OCI-LY3 (cell line): ENCODE measurements around the gene HPGD.
"Not testable (repeated sequence)": the region's sequence is repeated elsewhere in the genome, so short reads cannot be mapped to it uniquely, and the experiment has no call there.

Experiments
- H2AFZ ChIP-seq: fragments of 200-600, 300-600 bp; shearing (Covaris generic); 2 replicates; pipeline ENCODE4 v1.6.0; 2014; ENCODE audit warnings: antibody characterized with exemption, low read depth, low read length
- H3K27ac ChIP-seq: fragments of 200-600, 300-600 bp; sonication (generic); 2 replicates; pipeline ENCODE4 v1.5.1; 2014; ENCODE audit warnings: mild to moderate bottlenecking, low read length, moderate library complexity, mixed read lengths
- H3K27me3 ChIP-seq: fragments of 200-600, 300-600 bp; sonication (generic); 2 replicates; pipeline ENCODE4 v1.6.1; 2014; ENCODE audit warnings: low read depth, low read length, mixed read lengths
- H3K36me3 ChIP-seq: fragments of 200-600, 300-600 bp; sonication (generic); replicated peaks from 2 replicates; pipeline ENCODE3; 2014; ENCODE audit warnings: low read depth, low read length, mixed read lengths
- H3K4me1 ChIP-seq: fragments of 300-600, 200-600 bp; sonication (generic); 2 replicates; pipeline ENCODE4 v1.6.1; 2014; ENCODE audit warnings: low read length, mixed read lengths
- H3K4me2 ChIP-seq: fragments of 200-600, 300-600 bp; sonication (generic); 2 replicates; pipeline ENCODE4 v1.6.1; 2014; ENCODE audit warnings: low read length, mixed read lengths
- H3K4me3 ChIP-seq: fragments of 300-600, 200-600 bp; sonication (generic); 2 replicates; pipeline ENCODE4 v1.5.1; 2014; ENCODE audit warnings: antibody characterized with exemption, mild to moderate bottlenecking, low read length, moderate library complexity
- H3K79me2 ChIP-seq: fragments of 300-600, 200-600 bp; shearing (Covaris generic); 2 replicates; pipeline ENCODE4 v1.6.1; 2014; ENCODE audit warnings: mild to moderate bottlenecking, low read length, mixed read lengths
- H3K9ac ChIP-seq: fragments of 300-600, 200-600 bp; shearing (Covaris generic); 2 replicates; pipeline ENCODE4 v1.6.0; 2014; ENCODE audit warnings: mild to moderate bottlenecking, low read length, moderate library complexity
- H3K9me3 ChIP-seq: fragments of 200-600, 300-600 bp; shearing (Covaris generic); 2 replicates; pipeline ENCODE4 v1.6.1; 2014; ENCODE audit warnings: low read length, mixed read lengths; ENCODE audit not compliant: insufficient read depth
- H4K20me1 ChIP-seq: fragments of 200-600, 300-600 bp; sonication (generic); 2 replicates; pipeline ENCODE4 v1.6.1; 2016; ENCODE audit warnings: low read length, mixed read lengths; ENCODE audit not compliant: insufficient read depth
- CTCF ChIP-seq: fragments of 200-600, 300-600 bp; sonication (generic); IDR thresholded peaks from 2 replicates; pipeline ENCODE4 v1.5.1; 2014; ENCODE audit warnings: antibody characterized with exemption, low read length, low read depth
- EZH2phosphoT487 ChIP-seq: fragments of 200-600 bp; shearing (Covaris generic); IDR thresholded peaks from 2 replicates; pipeline ENCODE4 v1.6.1; 2018; ENCODE audit warnings: antibody characterized with exemption, mixed run types, low read depth

Gene HPGD

DNA sequence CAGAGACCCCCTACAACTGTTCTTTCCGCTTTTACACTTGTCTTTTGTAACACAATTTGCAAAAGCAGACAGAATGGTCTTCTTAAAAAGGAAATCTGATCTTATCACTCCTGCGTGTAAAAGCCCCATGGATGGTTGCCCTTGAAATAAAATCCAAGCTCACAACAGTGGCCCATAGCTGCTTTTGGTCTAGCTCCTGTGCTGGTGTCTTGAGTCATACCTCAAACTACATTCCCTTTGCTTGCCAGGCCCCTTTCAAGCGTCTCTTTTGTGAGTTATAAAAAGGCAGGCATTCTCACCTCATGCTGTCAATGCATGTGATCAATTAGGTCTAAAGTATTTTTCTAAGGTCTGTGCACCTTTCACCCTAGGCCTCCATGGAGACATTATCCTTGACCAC, 27.6 kb downstream of the HPGD start:
- no peak overlapping the region for H3K4me3 ChIP-seq
- H3K9me3 ChIP-seq = no peaks in the 10 kb centered on the region
- no peak overlapping the region for H3K4me2 ChIP-seq
- no peaks in the 10 kb centered on the region for H3K79me2 ChIP-seq
- no peaks in the 10 kb centered on the region for H3K4me1 ChIP-seq
- no peaks in the 10 kb centered on the region for H4K20me1 ChIP-seq
- no peak overlapping the region for H3K27ac ChIP-seq
- no peaks in the 10 kb centered on the region for H3K27me3 ChIP-seq
- no peak overlapping the region for H3K9ac ChIP-seq
- H3K36me3 ChIP-seq = no peaks in the 10 kb centered on the region
- H2AFZ ChIP-seq = no peak overlapping the region
- no peak for TF ChIP-seq EZH2phosphoT487
- no peak for TF ChIP-seq CTCF

- Histone ChIP-seq H3K4me2 (no peak overlapping the region), H3K36me3 (no peaks in the 10 kb centered on the region), H3K9me3 (no peaks in the 10 kb centered on the region), H3K4me1 (no peaks in the 10 kb centered on the region), H4K20me1 (no peaks in the 10 kb centered on the region), H3K27me3 (no peaks in the 10 kb centered on the region), H3K9ac (no peak overlapping the region), H2AFZ (no peak overlapping the region), H3K27ac (no peak overlapping the region), H3K4me3 (no peak overlapping the region), H3K79me2 (no peaks in the 10 kb centered on the region)
- TF ChIP-seq CTCF = no peak
- TF ChIP-seq EZH2phosphoT487 = no peak
Measured at GRCh38 chr4:174494146-174494545, 28.1 kb downstream of the HPGD start.

- H3K9me3 ChIP-seq = no peaks in the 10 kb centered on the region
- H3K4me3 ChIP-seq = no peak overlapping the region
- H3K4me1 ChIP-seq = no peaks in the 10 kb centered on the region
- no peaks in the 10 kb centered on the region for H3K36me3 ChIP-seq
- no peak overlapping the region for H3K9ac ChIP-seq
- H2AFZ ChIP-seq = no peak overlapping the region
- no peak overlapping the region for H3K27ac ChIP-seq
- no peak overlapping the region for H3K4me2 ChIP-seq
- H4K20me1 ChIP-seq = no peaks in the 10 kb centered on the region
- no peaks in the 10 kb centered on the region for H3K79me2 ChIP-seq
- no peaks in the 10 kb centered on the region for H3K27me3 ChIP-seq
- TF ChIP-seq EZH2phosphoT487 (no peak), CTCF (no peak)
Measured at GRCh38 chr4:174490451-174490961, 31.8 kb downstream of the HPGD start.

DNA sequence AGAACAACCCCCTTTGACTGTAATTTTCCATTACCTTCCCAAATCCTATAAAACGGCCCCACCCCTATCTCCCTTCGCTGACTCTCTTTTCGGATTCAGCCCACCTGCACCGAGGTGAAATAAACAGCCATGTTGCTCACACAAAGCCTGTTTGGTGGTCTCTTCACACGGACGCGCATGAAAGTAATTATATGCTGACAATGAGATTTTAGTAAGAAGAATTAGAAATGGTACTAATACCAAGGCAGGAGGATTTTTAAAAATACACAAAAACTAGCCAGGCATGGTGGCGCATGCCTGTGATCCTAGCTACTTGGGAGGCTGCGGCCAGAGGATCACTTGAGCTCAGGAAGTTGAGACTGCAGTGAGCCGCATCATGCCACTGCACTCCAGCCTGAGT, 33.9 kb downstream of the HPGD start:
- H3K9ac ChIP-seq, H2AFZ ChIP-seq: not testable (repeated sequence)

DNA sequence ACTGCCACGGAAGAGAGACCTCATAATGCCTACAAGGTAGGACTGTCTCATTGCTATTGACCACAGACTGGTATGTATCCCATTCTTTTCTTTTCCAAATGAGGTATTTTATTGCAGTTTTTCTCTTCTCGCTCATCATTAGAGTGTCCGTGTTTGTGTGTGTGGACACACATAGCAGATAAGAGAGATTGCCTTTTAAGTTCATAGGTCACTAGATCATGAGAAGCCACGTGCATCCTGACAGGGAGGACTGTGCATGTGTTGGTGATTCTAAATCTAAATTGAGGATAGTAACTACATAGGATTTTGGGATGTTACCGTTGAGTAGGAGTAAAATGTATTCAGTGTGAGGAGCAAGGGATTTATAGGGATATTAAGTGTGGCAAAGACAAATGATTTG, 37.3 kb downstream of the HPGD start:
- H4K20me1 ChIP-seq = no peaks in the 10 kb centered on the region
- no peaks in the 10 kb centered on the region for H3K36me3 ChIP-seq
- no peak overlapping the region for H3K4me3 ChIP-seq
- no peaks in the 10 kb centered on the region for H3K27me3 ChIP-seq
- TF ChIP-seq CTCF = no peak
- no peak for TF ChIP-seq EZH2phosphoT487
- no peaks in the 10 kb centered on the region for H3K4me1 ChIP-seq
- H3K4me2 ChIP-seq = no peak overlapping the region
- H3K9me3 ChIP-seq = no peaks in the 10 kb centered on the region
- no peak overlapping the region for H3K9ac ChIP-seq
- no peaks in the 10 kb centered on the region for H3K79me2 ChIP-seq
- H2AFZ ChIP-seq = no peak overlapping the region
- H3K27ac ChIP-seq = no peak overlapping the region

More for the DNA sequence above, 33.9 kb downstream of the HPGD start:
- not testable (repeated sequence) for H4K20me1 ChIP-seq, H3K36me3 ChIP-seq, H3K4me3 ChIP-seq, H3K27ac ChIP-seq, H3K79me2 ChIP-seq, H3K9me3 ChIP-seq, H3K4me2 ChIP-seq, H3K4me1 ChIP-seq, H3K27me3 ChIP-seq
